ENCODE results near the gene DNPEP.

DNPEP gene

DNA sequence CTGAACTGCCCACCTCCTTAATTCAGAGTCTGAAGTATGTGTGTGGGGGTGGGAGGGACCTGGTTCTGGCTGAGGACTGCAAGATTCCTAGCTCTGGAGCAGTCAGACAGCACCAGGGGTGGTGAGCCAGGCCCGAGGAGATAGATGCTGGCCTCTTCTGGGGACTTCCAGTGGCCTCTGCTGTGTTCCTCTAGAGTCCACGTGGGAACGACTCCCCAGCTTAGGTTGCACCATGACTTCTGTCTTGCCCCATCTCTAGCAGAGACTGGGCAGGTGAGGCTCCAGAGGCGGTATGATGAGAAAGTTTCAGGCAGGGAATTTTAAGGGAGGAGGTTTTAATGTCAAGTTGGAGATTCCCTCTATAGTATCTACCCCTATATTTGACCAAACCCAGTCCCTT, 33.1 kb downstream of the DNPEP start:
- Histone ChIP-seq H2AFZ (ENCODE audit: low read depth, low read length, severe bottlenecking) (no peak overlapping the region), H3F3A (ENCODE audit: insufficient read depth) (no peaks in the 10 kb centered on the region), H3K36me3 (ENCODE audit: low read length) (no peaks in the 10 kb centered on the region), H3K9me3 (ENCODE audit: insufficient read depth, low read length) (no peaks in the 10 kb centered on the region), H3K27me3 (ENCODE audit: low read length) (no peaks in the 10 kb centered on the region), H3K9ac (ENCODE audit: low read length) (no peak overlapping the region), H3K9me2 (replicated peaks; ENCODE audit: insufficient read depth, low read length) (no peaks in the 10 kb centered on the region), H3K27ac (ENCODE audit: low read depth, low read length) (no peak overlapping the region), H4K20me1 (ENCODE audit: low read depth, low read length) (no peaks in the 10 kb centered on the region), H3K79me2 (ENCODE audit: insufficient read depth, low read length) (no peaks in the 10 kb centered on the region), H3K4me3 (ENCODE audit: insufficient read depth, low read length, poor library complexity, severe bottlenecking) (no peak overlapping the region), H3K4me2 (ENCODE audit: low read depth, low read length, poor library complexity, severe bottlenecking) (no peak overlapping the region)
- TF ChIP-seq, protein P1, sequence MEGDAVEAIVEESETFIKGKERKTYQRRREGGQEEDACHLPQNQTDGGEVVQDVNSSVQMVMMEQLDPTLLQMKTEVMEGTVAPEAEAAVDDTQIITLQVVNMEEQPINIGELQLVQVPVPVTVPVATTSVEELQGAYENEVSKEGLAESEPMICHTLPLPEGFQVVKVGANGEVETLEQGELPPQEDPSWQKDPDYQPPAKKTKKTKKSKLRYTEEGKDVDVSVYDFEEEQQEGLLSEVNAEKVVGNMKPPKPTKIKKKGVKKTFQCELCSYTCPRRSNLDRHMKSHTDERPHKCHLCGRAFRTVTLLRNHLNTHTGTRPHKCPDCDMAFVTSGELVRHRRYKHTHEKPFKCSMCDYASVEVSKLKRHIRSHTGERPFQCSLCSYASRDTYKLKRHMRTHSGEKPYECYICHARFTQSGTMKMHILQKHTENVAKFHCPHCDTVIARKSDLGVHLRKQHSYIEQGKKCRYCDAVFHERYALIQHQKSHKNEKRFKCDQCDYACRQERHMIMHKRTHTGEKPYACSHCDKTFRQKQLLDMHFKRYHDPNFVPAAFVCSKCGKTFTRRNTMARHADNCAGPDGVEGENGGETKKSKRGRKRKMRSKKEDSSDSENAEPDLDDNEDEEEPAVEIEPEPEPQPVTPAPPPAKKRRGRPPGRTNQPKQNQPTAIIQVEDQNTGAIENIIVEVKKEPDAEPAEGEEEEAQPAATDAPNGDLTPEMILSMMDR (IDR thresholded peaks at IDR 0.05; ENCODE audit: insufficient read depth, low read length, poor library complexity, severe bottlenecking) = no peak
- TF ChIP-seq EZH2phosphoT487 (conservative IDR thresholded peaks at IDR 0.05; ENCODE audit: low read length) = no peak

DNA sequence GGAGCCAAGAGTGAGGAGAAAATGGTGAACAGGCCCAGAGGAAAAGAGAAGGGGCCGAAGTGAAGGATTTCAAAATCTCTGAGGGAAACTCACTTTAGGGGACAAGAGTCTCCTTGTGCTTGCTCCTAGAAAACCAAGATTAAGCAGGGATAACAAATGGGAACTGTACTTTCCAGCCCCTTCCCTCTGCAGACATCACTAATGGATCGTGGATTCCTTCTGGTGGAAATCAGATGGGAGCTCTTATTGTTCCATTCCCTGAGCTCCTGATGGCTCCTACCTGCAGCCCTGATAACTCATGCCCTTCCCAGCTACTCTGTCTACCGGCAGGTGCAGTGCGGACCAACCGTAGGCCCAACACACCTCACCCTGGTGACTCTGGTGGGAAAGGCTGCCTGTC, 34.6 kb downstream of the DNPEP start:
- no peak overlapping the region for H2AFZ ChIP-seq (ENCODE audit: low read depth, low read length, severe bottlenecking)
- H3K4me3 ChIP-seq (ENCODE audit: insufficient read depth, low read length, poor library complexity, severe bottlenecking) = no peak overlapping the region
- no peaks in the 10 kb centered on the region for H4K20me1 ChIP-seq (ENCODE audit: low read depth, low read length)
- no peak overlapping the region for H3K27ac ChIP-seq (ENCODE audit: low read depth, low read length)
- H3K9me3 ChIP-seq (ENCODE audit: insufficient read depth, low read length) = no peaks in the 10 kb centered on the region
- H3K79me2 ChIP-seq (ENCODE audit: insufficient read depth, low read length) = no peaks in the 10 kb centered on the region
- no peak overlapping the region for H3K9ac ChIP-seq (ENCODE audit: low read length)
- TF ChIP-seq EZH2phosphoT487 (conservative IDR thresholded peaks at IDR 0.05; ENCODE audit: low read length) = no peak
- TF ChIP-seq, protein P1 (IDR thresholded peaks at IDR 0.05; ENCODE audit: insufficient read depth, low read length, poor library complexity, severe bottlenecking) = no peak
- H3K4me2 ChIP-seq (ENCODE audit: low read depth, low read length, poor library complexity, severe bottlenecking) = no peak overlapping the region
- H3K36me3 ChIP-seq (ENCODE audit: low read length) = no peaks in the 10 kb centered on the region
- no peaks in the 10 kb centered on the region for H3F3A ChIP-seq (ENCODE audit: insufficient read depth)
- no peaks in the 10 kb centered on the region for H3K27me3 ChIP-seq (ENCODE audit: low read length)
- H3K9me2 ChIP-seq (replicated peaks; ENCODE audit: insufficient read depth, low read length) = no peaks in the 10 kb centered on the region

DNA sequence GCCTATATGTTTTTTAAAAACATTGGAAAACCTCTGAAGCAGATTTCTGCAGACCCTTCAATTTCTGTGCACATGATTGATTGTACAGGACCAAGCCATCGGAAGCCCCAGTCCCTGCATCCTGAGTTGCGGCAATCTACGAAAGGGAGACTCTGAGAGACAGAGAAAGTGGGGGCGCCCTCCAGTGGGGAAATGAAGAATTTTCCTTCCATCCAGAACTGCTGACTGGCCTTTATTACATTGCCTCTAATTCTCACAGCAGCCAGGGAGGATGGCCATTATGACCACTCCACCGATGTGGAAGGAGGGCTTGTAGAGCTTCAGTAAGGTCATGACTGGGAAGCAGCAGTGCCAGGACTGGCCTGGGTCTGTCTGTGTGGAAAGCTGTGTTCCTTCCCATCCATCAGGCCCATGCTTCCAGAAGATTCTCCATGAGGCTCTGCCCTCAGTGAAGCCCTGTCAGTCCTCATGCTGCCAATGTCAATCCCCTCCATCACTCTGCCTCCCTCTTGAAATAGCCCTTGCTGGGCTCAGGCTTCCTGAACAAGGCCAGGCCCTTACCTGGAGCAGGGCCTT, 35.2 kb downstream of the DNPEP start:
- H3K36me3 ChIP-seq (ENCODE audit: low read length) = no peaks in the 10 kb centered on the region
- no peaks in the 10 kb centered on the region for H3K9me3 ChIP-seq (ENCODE audit: insufficient read depth, low read length)
- H3K27me3 ChIP-seq (ENCODE audit: low read length) = no peaks in the 10 kb centered on the region
- no peak overlapping the region for H3K4me3 ChIP-seq (ENCODE audit: insufficient read depth, low read length, poor library complexity, severe bottlenecking)
- no peaks in the 10 kb centered on the region for H4K20me1 ChIP-seq (ENCODE audit: low read depth, low read length)
- no peaks in the 10 kb centered on the region for H3K79me2 ChIP-seq (ENCODE audit: insufficient read depth, low read length)
- no peaks in the 10 kb centered on the region for H3K9me2 ChIP-seq (replicated peaks; ENCODE audit: insufficient read depth, low read length)
- H3K9ac ChIP-seq (ENCODE audit: low read length) = no peak overlapping the region
- no peak overlapping the region for H3K27ac ChIP-seq (ENCODE audit: low read depth, low read length)
- no peak overlapping the region for H2AFZ ChIP-seq (ENCODE audit: low read depth, low read length, severe bottlenecking)
- H3K4me2 ChIP-seq (ENCODE audit: low read depth, low read length, poor library complexity, severe bottlenecking) = no peak overlapping the region
- H3F3A ChIP-seq (ENCODE audit: insufficient read depth) = no peaks in the 10 kb centered on the region
- TF ChIP-seq, protein P1 (IDR thresholded peaks at IDR 0.05; ENCODE audit: insufficient read depth, low read length, poor library complexity, severe bottlenecking) = peak; percentile 63
- no peak for TF ChIP-seq EZH2phosphoT487 (conservative IDR thresholded peaks at IDR 0.05; ENCODE audit: low read length)
